ENCODE measurements around the gene INPP4A. TPM values are rescaled to one million over a fixed set of nuclear protein-coding genes. Genes with fewer than 3 reads are reported as not detected.

Gene INPP4A
- total and polyA plus RNA-seq, 7 donors = 1.8 to 49.9 (median 30.4) TPM

DNA sequence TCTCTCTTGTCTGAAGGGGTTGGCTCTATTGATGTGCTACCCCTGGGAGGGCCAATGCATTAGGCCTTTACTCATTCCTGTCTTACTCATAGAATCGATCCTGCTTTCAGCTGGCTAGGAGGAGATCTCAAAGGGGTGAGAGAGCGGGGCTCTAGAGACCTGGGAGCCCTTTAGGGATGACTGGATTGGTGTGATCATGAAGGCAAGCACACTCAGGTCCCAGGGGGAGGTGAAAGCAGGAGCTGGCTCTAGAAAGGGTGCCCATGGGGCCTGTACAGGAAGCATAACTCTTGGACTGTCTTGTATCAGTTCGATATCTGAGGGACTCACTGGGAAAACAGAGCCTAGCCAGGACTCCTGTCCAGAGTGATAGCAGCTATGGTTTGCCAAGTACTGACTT, 47.8 kb downstream of the INPP4A start:
- 88 to 95% methylated on average over 3 of the region's 3 CpGs for WGBS, 2 donors
- peaks cover 0 to 57% (median 38%) of the 10 kb centered on the region in 4 donors for H3K4me1 ChIP-seq
- no peak for TF ChIP-seq EP300 (IDR thresholded peaks at IDR 0.05)
- no peak for TF ChIP-seq POLR2AphosphoS5 (IDR thresholded peaks at IDR 0.05)
- H3K4me3 ChIP-seq = no peak overlapping the region
- DNase-seq = peak; percentile 38
- H3K27me3 ChIP-seq = no peaks in the 10 kb centered on the region
- peaks cover 0 to 8% (median 0%) of the 10 kb centered on the region in 4 donors for H3K9me3 ChIP-seq
- no peaks in the 10 kb centered on the region for H3K36me3 ChIP-seq
- no peak overlapping the region for H3K27ac ChIP-seq
- intact Hi-C loops (cut with DNase I) = no loop called here

GRCh38 chr2:98494699-98495098, 50.0 kb downstream of the INPP4A start:
- Histone ChIP-seq H3K27ac (peak overlapping the region in 1 of 4 donors; percentile 38), H3K4me3 (no peak overlapping the region), H3K4me1 (peaks cover 0 to 58% (median 33%) of the 10 kb centered on the region in 4 donors), H3K27me3 (no peaks in the 10 kb centered on the region), H3K36me3 (no peaks in the 10 kb centered on the region), H3K9me3 (peaks cover 0 to 8% (median 0%) of the 10 kb centered on the region in 4 donors)
- DNase-seq = no peak
- no peak for TF ChIP-seq EP300 (IDR thresholded peaks at IDR 0.05)
- no peak for TF ChIP-seq POLR2AphosphoS5 (IDR thresholded peaks at IDR 0.05)
- TF ChIP-seq, protein P1, sequence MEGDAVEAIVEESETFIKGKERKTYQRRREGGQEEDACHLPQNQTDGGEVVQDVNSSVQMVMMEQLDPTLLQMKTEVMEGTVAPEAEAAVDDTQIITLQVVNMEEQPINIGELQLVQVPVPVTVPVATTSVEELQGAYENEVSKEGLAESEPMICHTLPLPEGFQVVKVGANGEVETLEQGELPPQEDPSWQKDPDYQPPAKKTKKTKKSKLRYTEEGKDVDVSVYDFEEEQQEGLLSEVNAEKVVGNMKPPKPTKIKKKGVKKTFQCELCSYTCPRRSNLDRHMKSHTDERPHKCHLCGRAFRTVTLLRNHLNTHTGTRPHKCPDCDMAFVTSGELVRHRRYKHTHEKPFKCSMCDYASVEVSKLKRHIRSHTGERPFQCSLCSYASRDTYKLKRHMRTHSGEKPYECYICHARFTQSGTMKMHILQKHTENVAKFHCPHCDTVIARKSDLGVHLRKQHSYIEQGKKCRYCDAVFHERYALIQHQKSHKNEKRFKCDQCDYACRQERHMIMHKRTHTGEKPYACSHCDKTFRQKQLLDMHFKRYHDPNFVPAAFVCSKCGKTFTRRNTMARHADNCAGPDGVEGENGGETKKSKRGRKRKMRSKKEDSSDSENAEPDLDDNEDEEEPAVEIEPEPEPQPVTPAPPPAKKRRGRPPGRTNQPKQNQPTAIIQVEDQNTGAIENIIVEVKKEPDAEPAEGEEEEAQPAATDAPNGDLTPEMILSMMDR (IDR thresholded peaks at IDR 0.05) = no peak
- TF ChIP-seq POLR2A (IDR thresholded peaks at IDR 0.05) = no peak
- intact Hi-C loops (cut with DNase I) = no loop called here

DNA sequence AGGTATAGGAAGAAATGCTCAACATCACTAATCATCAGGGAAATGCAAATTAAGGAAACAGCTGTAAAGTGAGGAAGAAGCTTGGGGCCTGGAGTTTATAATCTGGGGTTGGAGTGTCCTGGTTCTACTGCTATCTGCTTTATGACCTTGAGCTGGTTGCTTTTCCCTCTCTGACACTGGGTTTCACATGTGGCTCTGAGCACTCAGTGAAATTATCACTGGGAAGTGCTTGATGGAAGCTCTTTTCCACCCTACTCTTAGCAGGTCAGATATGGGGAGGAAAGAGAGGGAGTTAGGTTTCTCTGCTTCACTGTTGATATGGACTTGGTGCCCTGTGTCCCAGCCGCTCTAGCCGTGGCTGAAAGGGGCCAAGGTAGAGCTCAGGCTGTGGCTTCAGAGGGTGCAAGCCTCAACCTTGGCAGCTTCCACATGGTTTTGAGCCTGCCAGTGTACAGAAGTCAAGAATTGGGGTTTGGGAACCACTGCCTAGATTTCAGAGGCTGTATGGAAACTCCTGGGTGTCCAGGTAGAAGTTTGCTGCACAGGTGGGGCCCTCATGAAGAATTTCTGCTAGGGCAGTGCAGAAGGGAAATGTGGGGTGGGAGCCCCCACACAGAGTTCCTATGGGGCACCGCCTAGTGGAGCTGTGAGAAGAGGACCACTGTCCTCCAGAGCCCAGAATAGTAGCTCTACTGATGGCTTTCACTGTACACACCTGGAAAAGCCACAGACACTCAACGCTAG, 52.3 kb downstream of the INPP4A start:
- Histone ChIP-seq H3K4me3 (no peak overlapping the region), H3K36me3 (no peaks in the 10 kb centered on the region), H3K4me1 (peaks cover 0 to 39% (median 24%) of the 10 kb centered on the region in 4 donors), H3K27ac (no peak overlapping the region), H3K27me3 (no peaks in the 10 kb centered on the region), H3K9me3 (peaks cover 0 to 8% (median 0%) of the 10 kb centered on the region in 4 donors)
- 98 to 99% methylated on average over 4 of the region's 4 CpGs for WGBS, 2 donors
- TF ChIP-seq EP300 (IDR thresholded peaks at IDR 0.05) = no peak
- no peak for TF ChIP-seq POLR2A (IDR thresholded peaks at IDR 0.05)
- TF ChIP-seq, protein P1 (IDR thresholded peaks at IDR 0.05) = no peak
- TF ChIP-seq POLR2AphosphoS5 (IDR thresholded peaks at IDR 0.05) = no peak
- peak; percentile 10 for DNase-seq
- intact Hi-C loops (cut with DNase I) = no loop called here

GRCh38 chr2:98498703-98499440, 54.2 kb downstream of the INPP4A start:
- DNase-seq = no peak
- Histone ChIP-seq H3K4me3 (no peak overlapping the region), H3K9me3 (peaks cover 0 to 8% (median 0%) of the 10 kb centered on the region in 4 donors), H3K36me3 (no peaks in the 10 kb centered on the region), H3K27me3 (no peaks in the 10 kb centered on the region), H3K27ac (peak overlapping the region in 1 of 4 donors; percentile 28), H3K4me1 (peaks cover 0 to 59% (median 43%) of the 10 kb centered on the region in 4 donors)
- TF ChIP-seq POLR2A (IDR thresholded peaks at IDR 0.05) (no peak), POLR2AphosphoS5 (IDR thresholded peaks at IDR 0.05) (no peak), EP300 (IDR thresholded peaks at IDR 0.05) (no peak)
- TF ChIP-seq, protein P1 (IDR thresholded peaks at IDR 0.05) = no peak
- WGBS, 2 donors = 85 to 93% methylated on average over 4 of the region's 4 CpGs
- intact Hi-C loops (cut with DNase I) = no loop called here

- Histone ChIP-seq H3K9me3 (peaks cover 0 to 8% (median 0%) of the 10 kb centered on the region in 4 donors), H3K4me1 (peaks cover 0 to 59% (median 53%) of the 10 kb centered on the region in 4 donors), H3K4me3 (no peak overlapping the region), H3K27ac (no peak overlapping the region), H3K36me3 (no peaks in the 10 kb centered on the region), H3K27me3 (no peaks in the 10 kb centered on the region)
- intact Hi-C loops (cut with DNase I) = loop anchor here (5.0 kb wide), 1 partner anchor 43 kb away; no protein-coding TSS in a partner anchor
- TF ChIP-seq, protein P1 (IDR thresholded peaks at IDR 0.05) = no peak
- TF ChIP-seq EP300 (IDR thresholded peaks at IDR 0.05) (no peak), POLR2AphosphoS5 (IDR thresholded peaks at IDR 0.05) (no peak), POLR2A (IDR thresholded peaks at IDR 0.05) (no peak)
- WGBS, 2 donors = 97% methylated on average over 1 of the region's 1 CpG
- DNase-seq = peak; percentile 11
These were observed 55.9 kb downstream of the INPP4A start for GRCh38 chr2:98500561-98500960.

Measured in sigmoid colon (tissue), 7 donors.